GM11168 (cell line): ENCODE results near the gene FAM20C.

Source experiments
- in situ Hi-C: fragments of 300-500 bp; cut with MboI; formaldehyde crosslinking; loops from one replicate; pipeline ENCODE4 v1.12.0; 2022; ENCODE audit warnings: low sequenced_read_pairs; ENCODE audit not compliant: unreplicated experiment

Gene FAM20C

GRCh38 chr7:157771-158625 lies 34.4 kb upstream of the FAM20C start:
- in situ Hi-C loops = no loop called here

DNA sequence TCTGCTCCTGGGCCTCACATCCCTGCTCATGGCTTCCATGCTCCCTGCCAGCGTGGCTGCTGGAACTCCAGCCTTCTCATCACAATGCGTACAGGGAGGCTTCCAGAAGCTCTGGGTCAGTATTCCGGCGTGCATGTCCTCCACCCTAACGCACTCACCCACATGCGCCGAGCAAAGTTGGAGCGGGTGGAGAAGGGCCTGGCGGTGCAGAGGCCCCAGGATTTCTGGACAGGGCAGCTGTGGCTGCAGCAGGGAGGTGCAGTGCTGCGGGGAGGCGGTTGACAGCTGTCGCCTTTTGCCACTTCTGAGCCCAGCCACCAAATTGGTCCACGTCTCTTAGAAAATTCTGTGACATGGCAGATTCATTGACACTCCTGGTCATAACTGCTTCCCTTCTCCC lies 33.6 kb upstream of the FAM20C start:
- in situ Hi-C loops = no loop called here

DNA sequence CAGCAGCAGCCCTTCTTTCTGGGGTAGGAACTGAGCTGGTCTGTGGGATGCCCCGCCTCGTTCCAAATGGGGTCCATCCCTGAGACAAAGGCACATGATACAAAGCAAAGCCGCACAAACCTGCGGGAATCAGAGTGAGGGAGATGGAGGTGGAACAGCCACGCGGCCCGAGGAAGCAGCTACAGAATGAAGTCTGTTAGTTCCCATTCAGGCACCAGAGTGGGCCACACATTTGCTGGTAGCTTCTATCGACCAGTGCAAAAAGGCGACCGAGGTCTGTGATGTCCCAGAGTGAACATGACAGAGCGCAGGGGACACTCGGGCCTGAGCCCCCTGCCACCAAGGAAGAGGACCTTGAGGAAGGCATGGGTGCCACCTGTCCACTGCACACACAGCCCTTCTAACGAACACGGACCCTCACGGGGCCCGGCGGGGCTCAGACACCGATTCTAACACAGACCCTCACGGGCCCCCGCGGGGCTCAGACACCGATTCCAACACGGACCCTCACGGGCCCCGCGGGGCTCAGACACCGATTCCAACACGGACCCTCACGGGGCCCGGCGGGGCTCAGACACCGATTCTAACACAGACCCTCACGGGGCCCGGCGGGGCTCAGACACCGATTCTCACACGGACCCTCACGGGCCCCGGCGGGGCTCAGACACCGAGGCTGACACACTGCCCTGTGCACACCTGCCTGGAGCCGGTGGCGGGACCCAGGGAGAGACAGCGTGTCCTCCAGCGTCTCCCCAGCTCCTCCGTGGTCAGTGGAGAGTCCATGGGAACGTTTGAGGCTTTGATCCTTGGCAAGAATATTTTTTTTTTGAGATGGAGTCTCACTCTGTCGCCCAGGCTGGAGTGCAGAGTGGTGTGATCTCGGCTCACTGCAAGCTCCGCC lies 32.8 kb upstream of the FAM20C start:
- in situ Hi-C loops = no loop called here

DNA sequence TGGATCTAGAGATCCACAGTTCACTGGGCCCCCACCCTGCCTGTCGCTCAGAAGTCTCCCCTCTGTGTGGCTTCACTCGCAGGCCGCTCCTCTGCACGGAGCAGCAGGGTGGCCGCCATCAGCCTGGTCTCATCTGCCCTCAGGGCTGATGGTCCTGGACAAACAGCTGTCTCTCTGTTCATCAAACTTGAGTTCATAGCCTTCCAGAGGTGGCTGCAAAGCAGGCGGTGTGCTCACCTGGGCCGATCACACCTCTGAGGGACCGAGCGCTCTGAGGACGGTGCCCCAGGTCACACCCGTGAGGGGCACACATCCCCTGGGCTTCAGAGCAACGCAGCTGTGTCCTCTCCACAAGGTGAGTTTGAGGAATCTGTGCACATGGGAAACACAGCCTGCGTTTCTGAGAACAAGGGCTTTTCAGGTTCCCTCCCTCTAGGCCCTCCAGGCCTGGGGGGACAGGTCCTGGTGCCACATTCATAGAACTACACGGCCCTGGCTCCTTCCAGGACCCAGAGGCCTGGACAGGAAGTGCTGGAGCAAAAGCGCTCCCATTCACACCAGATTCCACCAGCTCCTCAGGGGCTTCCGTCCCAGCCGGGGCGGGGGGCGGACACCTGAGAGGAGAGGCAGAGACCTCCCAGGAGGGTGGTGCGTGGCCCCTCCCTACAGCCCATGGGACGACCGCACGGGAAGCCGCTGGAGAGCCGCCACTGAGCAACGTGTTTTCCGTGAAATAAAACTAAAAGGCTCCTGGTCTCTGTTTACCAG lies 31.2 kb upstream of the FAM20C start:
- in situ Hi-C loops = no loop called here

DNA sequence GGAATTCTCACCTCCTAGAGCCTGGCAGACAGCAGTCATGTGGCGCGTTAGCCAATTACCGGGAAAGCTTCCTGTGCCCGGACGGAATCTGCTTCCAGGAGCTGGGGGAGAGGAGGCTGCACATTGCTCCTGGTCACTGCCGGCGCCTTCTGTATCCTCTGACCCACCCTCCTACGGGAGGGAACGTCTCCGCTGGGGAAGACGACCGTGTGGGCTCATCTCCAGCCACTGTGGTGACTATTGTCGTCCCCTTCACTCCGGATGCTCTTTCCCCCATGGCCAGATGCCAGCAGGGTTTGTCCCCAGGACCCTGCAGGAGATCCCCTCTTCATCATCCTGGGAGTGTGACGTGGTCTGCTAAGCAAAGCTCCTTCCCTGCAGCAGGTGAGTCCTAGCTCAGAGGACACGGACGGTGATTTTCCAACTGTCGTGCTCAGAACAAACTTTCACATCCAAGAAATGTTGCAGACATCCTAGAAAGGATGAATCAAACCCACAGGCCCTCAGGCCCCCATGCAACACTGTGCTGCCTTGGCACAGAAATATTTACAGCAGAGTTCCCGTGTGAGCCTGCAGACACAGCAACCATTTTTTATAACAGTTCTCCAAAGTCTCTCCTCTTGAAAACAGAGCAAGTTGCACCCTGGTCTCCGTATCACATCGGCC lies 29.6 kb upstream of the FAM20C start:
- in situ Hi-C loops = no loop called here

DNA sequence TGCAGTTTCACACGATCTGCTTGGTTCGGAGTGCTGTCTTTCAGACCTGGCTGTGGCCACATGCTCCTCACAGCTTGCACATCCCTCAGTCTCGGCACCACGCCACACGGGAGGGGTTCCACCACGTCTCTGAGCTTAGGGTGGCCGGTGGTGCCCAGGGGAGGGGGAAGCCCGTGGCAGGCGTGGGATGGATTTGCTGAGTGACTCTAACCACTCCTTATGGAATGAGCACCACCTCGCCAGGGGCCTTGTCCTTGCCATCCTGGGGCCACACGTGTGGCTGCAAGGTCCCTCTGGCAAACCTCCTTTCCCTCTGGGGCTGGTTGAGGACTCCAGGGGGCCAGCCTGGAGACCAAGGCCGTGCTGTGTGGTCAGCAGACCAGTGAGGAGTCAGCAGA lies 29.1 kb upstream of the FAM20C start:
- in situ Hi-C loops = no loop called here

DNA sequence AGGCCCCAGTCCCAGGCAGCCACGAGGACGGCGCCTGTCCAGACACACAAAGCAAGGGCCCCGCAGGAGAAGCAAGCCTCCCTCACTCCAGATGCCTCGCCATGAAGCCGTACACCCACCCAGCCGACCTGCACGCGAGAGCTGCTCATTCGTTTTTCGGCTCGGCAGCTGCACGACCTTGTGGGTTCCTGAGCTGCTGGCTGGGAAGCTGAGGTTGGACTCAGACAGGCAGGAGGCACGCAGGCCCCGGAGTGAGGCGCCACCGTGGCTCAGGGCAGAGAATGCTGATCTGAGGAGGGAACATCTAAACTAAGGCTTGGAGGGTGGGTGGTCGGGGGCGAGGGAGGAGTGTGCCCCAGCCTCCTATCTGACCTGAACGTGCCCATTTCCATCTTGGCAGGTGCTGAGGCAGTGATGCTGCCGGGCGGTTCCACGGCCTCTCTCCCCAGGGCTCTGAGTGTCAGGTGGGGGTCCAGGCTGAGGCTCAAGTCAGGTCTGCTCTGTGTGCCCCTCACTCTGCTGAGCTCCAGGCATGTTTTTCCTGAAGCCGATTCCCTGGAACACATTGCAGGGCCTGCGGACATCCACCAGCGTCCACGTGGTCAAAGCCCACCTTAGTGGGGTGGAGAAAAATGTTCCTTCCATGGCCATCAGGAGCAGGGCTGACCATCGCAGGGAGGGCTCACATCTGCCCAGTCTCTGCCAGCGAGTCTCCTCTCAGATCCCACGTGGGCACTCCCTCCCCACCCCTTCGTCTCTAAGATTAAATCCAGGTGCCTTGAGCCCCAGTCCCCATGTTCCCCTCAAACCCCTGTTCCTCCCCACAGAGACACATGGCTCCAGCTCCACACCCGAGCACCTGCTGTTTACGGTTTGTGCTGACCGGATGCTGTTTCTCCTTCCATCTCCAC lies 28.1 kb upstream of the FAM20C start:
- in situ Hi-C loops = no loop called here

GRCh38 chr7:164882-165660 lies 27.3 kb upstream of the FAM20C start:
- in situ Hi-C loops = no loop called here

- in situ Hi-C loops = no loop called here
Measured at GRCh38 chr7:165661-166337, 26.6 kb upstream of the FAM20C start.

- in situ Hi-C loops = no loop called here
Measured at GRCh38 chr7:166338-167060, 25.9 kb upstream of the FAM20C start.

DNA sequence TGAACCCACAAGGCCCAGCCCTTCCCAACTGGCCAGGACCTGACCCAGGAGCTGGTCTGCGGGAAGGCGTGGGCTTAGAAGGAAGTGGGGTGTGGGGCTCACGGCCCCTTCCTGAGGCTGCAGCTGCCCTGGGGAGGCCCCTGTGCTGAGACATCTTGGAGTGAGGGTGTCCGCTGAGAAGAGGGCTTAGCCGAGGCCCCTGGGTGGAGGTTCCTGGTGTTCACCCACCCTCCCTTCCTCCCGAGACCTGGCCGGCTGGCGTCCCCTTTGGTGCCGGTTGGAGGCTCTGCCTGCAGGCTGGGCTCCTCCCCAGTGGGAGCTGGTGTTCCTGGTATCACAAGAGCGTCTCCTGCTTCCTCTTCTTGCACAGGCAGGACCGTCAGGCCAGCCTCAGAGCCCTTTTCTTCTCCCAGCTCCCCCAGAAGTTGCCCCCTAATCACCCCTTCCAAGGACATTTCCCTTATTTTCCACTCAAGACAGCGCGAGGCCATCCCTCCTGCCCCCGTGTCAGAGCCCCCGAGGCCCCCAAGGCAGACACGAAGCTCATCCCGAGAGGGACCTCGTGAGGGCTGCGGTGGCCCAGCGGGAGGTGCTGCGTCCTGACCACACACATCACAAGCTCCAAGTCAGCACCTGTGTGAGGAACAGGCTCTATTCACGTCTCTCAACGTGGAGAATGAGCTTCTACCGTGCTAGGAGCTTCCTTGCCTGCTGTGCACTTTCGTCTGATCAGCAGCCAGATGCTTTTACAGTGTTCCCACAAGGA lies 25.1 kb upstream of the FAM20C start:
- in situ Hi-C loops = no loop called here

GRCh38 chr7:167976-168791 lies 24.2 kb upstream of the FAM20C start:
- in situ Hi-C loops = no loop called here

DNA sequence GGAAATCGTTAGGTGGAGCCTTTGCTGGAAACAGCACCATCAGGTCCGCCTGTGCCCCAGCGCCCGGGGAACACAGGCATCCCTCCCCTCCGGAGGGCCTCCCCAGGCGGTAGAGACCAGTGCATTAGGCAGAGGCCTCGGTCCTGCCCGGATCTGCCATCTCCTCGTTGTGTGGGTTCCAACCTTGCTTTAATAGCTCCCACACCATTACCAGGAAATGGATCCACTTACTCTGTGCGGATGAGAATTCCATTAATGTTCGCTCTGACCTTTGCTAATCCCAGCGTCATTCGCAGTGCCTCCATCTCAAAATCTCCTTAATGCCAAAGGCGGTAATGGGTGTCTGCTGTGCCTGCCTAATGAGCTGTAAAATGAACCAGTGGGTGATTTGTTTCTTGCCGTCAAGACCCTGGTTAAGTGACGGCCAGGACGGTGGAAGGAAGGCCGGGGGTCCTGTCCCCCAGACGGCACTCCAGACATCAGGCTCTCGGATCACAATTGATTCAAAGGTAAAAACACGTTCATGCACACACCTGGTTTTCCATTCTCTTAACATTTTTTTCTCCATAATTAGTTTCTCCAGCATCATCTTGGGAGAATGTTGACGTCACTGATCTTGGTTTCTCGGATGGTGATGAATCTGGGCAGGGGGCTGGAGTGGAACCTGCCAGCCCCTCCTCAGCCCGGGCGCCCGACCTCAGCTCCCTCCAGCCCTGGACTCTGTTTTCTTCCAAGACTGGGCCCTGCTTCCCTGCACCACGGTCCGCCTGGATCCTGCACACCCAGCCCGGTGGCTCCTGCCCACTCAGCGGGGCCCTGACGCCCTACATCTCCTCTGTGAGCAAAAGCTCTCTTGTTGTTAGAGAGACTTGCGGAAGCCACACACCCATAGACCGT lies 22.8 kb upstream of the FAM20C start:
- in situ Hi-C loops = no loop called here

GRCh38 chr7:170551-171363 lies 21.6 kb upstream of the FAM20C start:
- in situ Hi-C loops = no loop called here
